ENCODE data around the gene SH3BP1.

Gene SH3BP1

GRCh38 chr22:37679670-37680069 lies 40.2 kb downstream of the SH3BP1 start:
- Histone ChIP-seq H3K4me3 (ENCODE audit: control insufficient read depth in 1 of 7, extremely low read depth in 1 of 7, insufficient read depth in 4 of 7, low read depth in 2 of 7, low read length in 6 of 7) (no peak overlapping the region), H3K27ac (ENCODE audit: insufficient read depth in 1 of 2, low read depth in 1 of 2, low read length in 2 of 2, poor library complexity in 1 of 2, severe bottlenecking in 2 of 2) (no peak overlapping the region), H3K36me3 (ENCODE audit: control insufficient read depth in 4 of 4, insufficient read depth in 4 of 4, low read length in 3 of 4) (peaks cover 0 to 11% (median 2%) of the 10 kb centered on the region in 4 experiments), H3K27me3 (replicated peaks in 2 of 5; ENCODE audit: control insufficient read depth in 4 of 5, insufficient read depth in 5 of 5, low read length in 4 of 5) (no peaks in the 10 kb centered on the region), H3K4me1 (ENCODE audit: control extremely low read depth in 1 of 4, control insufficient read depth in 4 of 4, insufficient read depth in 4 of 4, low read length in 3 of 4) (peaks cover 0 to 49% (median 43%) of the 10 kb centered on the region in 4 experiments), H3K9me3 (ENCODE audit: control extremely low read depth in 1 of 5, control insufficient read depth in 4 of 5, insufficient read depth in 2 of 5, low read depth in 1 of 5, low read length in 4 of 5) (no peaks in the 10 kb centered on the region)
- ChIA-PET CTCF (interaction anchor here (0.6 to 39.6 kb wide), 8 partner anchors 8 to 275 kb away, joined by 3 to 672 read pairs (median 3); partner anchors contain the start of genes LGALS1, PDXP and SH3BP1), POLR2A (no interaction called here)
- 98% methylated on average over 6 of the region's 8 CpGs for WGBS (ENCODE audit: insufficient coverage)
- no peak for DNase-seq

DNA sequence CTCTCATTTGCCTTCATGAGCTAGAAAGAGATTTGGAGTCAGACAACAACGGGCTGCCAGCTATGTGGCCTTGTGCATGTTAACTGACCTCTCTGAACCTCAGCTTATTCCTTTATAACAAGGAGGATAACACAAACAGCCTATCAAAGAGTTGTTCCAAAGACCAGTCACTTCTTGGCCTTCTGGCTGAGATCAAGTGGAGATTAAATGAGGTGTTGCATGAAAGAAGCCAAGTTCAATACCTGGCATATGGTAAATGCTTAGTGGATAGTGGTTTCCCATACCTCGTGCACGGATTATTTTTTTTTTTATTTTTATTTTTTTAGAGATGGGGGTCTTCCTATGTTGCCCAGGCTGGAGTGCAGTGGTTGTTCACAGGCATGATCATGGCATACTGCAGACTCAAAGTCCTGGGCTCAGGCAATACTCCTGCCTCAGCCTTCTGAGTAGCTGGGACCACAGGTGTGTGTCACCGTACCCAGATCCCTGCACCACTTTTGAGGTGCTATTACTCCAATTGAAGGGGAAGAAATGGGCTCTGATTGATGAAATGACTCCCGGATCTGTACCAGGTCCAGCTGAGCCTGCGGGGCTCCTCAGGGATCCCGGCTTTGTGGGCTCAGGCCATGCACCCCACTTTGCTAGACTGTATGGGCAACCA lies 40.9 kb downstream of the SH3BP1 start:
- Histone ChIP-seq H3K27me3 (replicated peaks in 2 of 5; ENCODE audit: control insufficient read depth in 4 of 5, insufficient read depth in 5 of 5, low read length in 4 of 5) (no peaks in the 10 kb centered on the region), H3K4me1 (ENCODE audit: control extremely low read depth in 1 of 4, control insufficient read depth in 4 of 4, insufficient read depth in 4 of 4, low read length in 3 of 4) (peaks cover 0 to 43% (median 37%) of the 10 kb centered on the region in 4 experiments), H3K4me3 (ENCODE audit: control insufficient read depth in 1 of 7, extremely low read depth in 1 of 7, insufficient read depth in 4 of 7, low read depth in 2 of 7, low read length in 6 of 7) (no peak overlapping the region), H3K27ac (ENCODE audit: insufficient read depth in 1 of 2, low read depth in 1 of 2, low read length in 2 of 2, poor library complexity in 1 of 2, severe bottlenecking in 2 of 2) (no peak overlapping the region), H3K9me3 (ENCODE audit: control extremely low read depth in 1 of 5, control insufficient read depth in 4 of 5, insufficient read depth in 2 of 5, low read depth in 1 of 5, low read length in 4 of 5) (no peaks in the 10 kb centered on the region), H3K36me3 (ENCODE audit: control insufficient read depth in 4 of 4, insufficient read depth in 4 of 4, low read length in 3 of 4) (peaks cover 0 to 11% (median 2%) of the 10 kb centered on the region in 4 experiments)
- 94% methylated on average over 6 of the region's 7 CpGs for WGBS (ENCODE audit: insufficient coverage)
- CTCF ChIA-PET, result interaction anchor here (0.6 to 39.6 kb wide), 11 partner anchors 8 to 276 kb away, joined by 3 to 672 read pairs (median 3); partner anchors contain the start of genes LGALS1, PDXP and SH3BP1
- POLR2A ChIA-PET, result interaction anchor here (0.6 kb wide), 2 partner anchors 47 to 184 kb away, joined by 3 to 5 read pairs; no protein-coding TSS in a partner anchor
- DNase-seq, result no peak

GRCh38 chr22:37681001-37681424 lies 41.5 kb downstream of the SH3BP1 start:
- H3K9me3 ChIP-seq (ENCODE audit: control extremely low read depth in 1 of 5, control insufficient read depth in 4 of 5, insufficient read depth in 2 of 5, low read depth in 1 of 5, low read length in 4 of 5), result no peaks in the 10 kb centered on the region
- H3K4me1 ChIP-seq (ENCODE audit: control extremely low read depth in 1 of 4, control insufficient read depth in 4 of 4, insufficient read depth in 4 of 4, low read length in 3 of 4), result peaks cover 0 to 38% (median 32%) of the 10 kb centered on the region in 4 experiments
- ChIA-PET CTCF (interaction anchor here (0.9 to 39.6 kb wide), 7 partner anchors 13 to 83 kb away, joined by 3 to 672 read pairs (median 5); partner anchors contain the start of genes LGALS1, PDXP and SH3BP1), POLR2A (interaction anchor here (0.6 to 1.2 kb wide), 6 partner anchors 20 to 183 kb away, joined by 3 to 7 read pairs (median 4); no protein-coding TSS in a partner anchor)
- no peak for DNase-seq
- H3K27me3 ChIP-seq (replicated peaks in 2 of 5; ENCODE audit: control insufficient read depth in 4 of 5, insufficient read depth in 5 of 5, low read length in 4 of 5), result no peaks in the 10 kb centered on the region
- peaks cover 0 to 11% (median 2%) of the 10 kb centered on the region in 4 experiments for H3K36me3 ChIP-seq (ENCODE audit: control insufficient read depth in 4 of 4, insufficient read depth in 4 of 4, low read length in 3 of 4)
- H3K4me3 ChIP-seq (ENCODE audit: control insufficient read depth in 1 of 7, extremely low read depth in 1 of 7, insufficient read depth in 4 of 7, low read depth in 2 of 7, low read length in 6 of 7), result no peak overlapping the region
- H3K27ac ChIP-seq (ENCODE audit: insufficient read depth in 1 of 2, low read depth in 1 of 2, low read length in 2 of 2, poor library complexity in 1 of 2, severe bottlenecking in 2 of 2), result no peak overlapping the region
- 95% methylated on average over 2 of the region's 2 CpGs for WGBS (ENCODE audit: insufficient coverage)

DNA sequence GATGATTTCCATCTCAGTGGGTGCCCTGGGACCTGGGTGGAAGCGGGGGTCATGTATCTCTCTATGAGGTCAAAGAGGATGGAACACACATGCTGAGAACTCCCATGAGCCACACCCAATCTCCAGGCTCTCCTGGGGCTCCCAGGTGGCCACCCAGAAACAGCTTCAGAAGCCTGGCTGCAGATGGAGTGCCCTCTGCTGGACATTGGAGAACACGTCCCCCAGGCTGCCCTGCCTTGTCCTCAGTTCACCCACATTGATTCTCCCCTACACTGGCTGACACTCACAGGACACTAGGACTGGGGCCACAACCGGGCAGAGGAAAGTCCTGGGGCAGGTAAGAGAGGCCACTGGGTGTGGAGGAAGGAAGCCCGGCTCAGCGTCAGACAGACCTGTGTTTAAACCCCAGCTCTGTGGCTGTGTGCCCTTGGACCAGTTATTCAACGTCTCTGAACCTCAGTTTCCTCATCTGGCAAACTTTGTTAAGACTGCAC lies 42.1 kb downstream of the SH3BP1 start:
- Histone ChIP-seq H3K27me3 (replicated peaks in 2 of 5; ENCODE audit: control insufficient read depth in 4 of 5, insufficient read depth in 5 of 5, low read length in 4 of 5) (no peaks in the 10 kb centered on the region), H3K4me3 (ENCODE audit: control insufficient read depth in 1 of 7, extremely low read depth in 1 of 7, insufficient read depth in 4 of 7, low read depth in 2 of 7, low read length in 6 of 7) (no peak overlapping the region), H3K36me3 (ENCODE audit: control insufficient read depth in 4 of 4, insufficient read depth in 4 of 4, low read length in 3 of 4) (peaks cover 0 to 11% (median 2%) of the 10 kb centered on the region in 4 experiments), H3K27ac (ENCODE audit: insufficient read depth in 1 of 2, low read depth in 1 of 2, low read length in 2 of 2, poor library complexity in 1 of 2, severe bottlenecking in 2 of 2) (no peak overlapping the region), H3K4me1 (ENCODE audit: control extremely low read depth in 1 of 4, control insufficient read depth in 4 of 4, insufficient read depth in 4 of 4, low read length in 3 of 4) (peaks cover 0 to 35% (median 29%) of the 10 kb centered on the region in 4 experiments), H3K9me3 (ENCODE audit: control extremely low read depth in 1 of 5, control insufficient read depth in 4 of 5, insufficient read depth in 2 of 5, low read depth in 1 of 5, low read length in 4 of 5) (no peaks in the 10 kb centered on the region)
- peak; percentile 62 to 83 (median 78) for DNase-seq
- WGBS (ENCODE audit: insufficient coverage), result 31% methylated on average over 3 of the region's 6 CpGs
- ChIA-PET CTCF (interaction anchor here (0.9 to 39.6 kb wide), 8 partner anchors 12 to 83 kb away, joined by 3 to 672 read pairs (median 4); partner anchors contain the start of genes LGALS1, PDXP and SH3BP1), POLR2A (interaction anchor here (0.8 to 1.2 kb wide), 4 partner anchors 20 to 44 kb away, joined by 4 to 7 read pairs (median 4); no protein-coding TSS in a partner anchor)

DNA sequence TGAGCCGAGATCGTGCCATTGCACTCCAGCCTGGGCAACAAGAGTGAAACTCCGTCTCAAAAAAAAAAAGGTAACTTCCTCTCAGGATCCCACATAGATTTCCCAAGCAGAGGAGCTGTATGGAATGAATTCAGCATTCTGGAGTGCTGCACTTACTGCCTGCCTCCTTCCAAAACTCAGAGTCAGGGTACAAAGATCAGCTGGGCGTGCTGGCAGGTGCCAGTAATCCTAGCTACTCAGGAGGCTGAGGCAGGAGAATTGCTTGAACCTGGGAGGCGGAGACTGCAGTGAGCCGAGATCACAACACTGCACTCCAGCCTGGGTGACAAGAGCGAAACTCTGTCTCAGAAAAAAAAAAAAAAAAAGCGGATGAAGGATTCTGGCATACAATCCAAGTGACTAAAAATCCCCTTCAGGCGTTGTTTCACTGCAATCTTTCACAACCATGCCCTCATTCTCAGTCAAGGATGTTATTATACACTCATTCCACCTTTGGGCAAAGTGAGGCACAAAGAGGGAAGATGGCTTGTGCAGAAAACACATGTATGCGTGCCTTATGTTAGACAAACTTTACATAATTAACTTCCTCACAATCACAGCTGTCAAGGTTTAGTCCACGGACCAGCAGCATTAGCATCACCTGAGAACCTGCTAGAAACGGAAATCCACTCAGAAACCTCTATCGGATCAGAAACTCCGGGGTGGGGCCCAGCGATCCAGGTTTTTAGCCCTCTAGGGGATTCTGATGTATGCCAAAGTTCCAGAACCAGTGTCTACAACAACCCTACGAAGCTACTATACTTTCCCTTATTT lies 45.5 kb downstream of the SH3BP1 start:
- no peak for DNase-seq
- Histone ChIP-seq H3K4me3 (ENCODE audit: control insufficient read depth in 1 of 7, extremely low read depth in 1 of 7, insufficient read depth in 4 of 7, low read depth in 2 of 7, low read length in 6 of 7) (no peak overlapping the region), H3K27ac (ENCODE audit: insufficient read depth in 1 of 2, low read depth in 1 of 2, low read length in 2 of 2, poor library complexity in 1 of 2, severe bottlenecking in 2 of 2) (no peak overlapping the region), H3K36me3 (ENCODE audit: control insufficient read depth in 4 of 4, insufficient read depth in 4 of 4, low read length in 3 of 4) (peaks cover 7 to 21% (median 14%) of the 10 kb centered on the region in 4 experiments), H3K27me3 (replicated peaks in 2 of 5; ENCODE audit: control insufficient read depth in 4 of 5, insufficient read depth in 5 of 5, low read length in 4 of 5) (no peaks in the 10 kb centered on the region), H3K9me3 (ENCODE audit: control extremely low read depth in 1 of 5, control insufficient read depth in 4 of 5, insufficient read depth in 2 of 5, low read depth in 1 of 5, low read length in 4 of 5) (no peaks in the 10 kb centered on the region), H3K4me1 (ENCODE audit: control extremely low read depth in 1 of 4, control insufficient read depth in 4 of 4, insufficient read depth in 4 of 4, low read length in 3 of 4) (peaks cover 0 to 29% (median 23%) of the 10 kb centered on the region in 4 experiments)
- ChIA-PET CTCF (interaction anchor here (0.5 to 39.6 kb wide), 5 partner anchors 11 to 47 kb away, joined by 3 to 672 read pairs (median 4); partner anchors contain the start of genes LGALS1, PDXP and SH3BP1), POLR2A (interaction anchor here (0.6 kb wide), 2 partner anchors 38 to 126 kb away, joined by 3 read pairs; no protein-coding TSS in a partner anchor)
- WGBS (ENCODE audit: insufficient coverage), result 94% methylated on average over 13 of the region's 16 CpGs

Measured in common myeloid progenitor, CD34-positive (primary cell).